IPS-NIHi7 (cell line): ENCODE data around the gene SLC66A2.
A peak's percentile ranks its signal among the peaks of the same experiment; 100 is the strongest.
"Not testable (repeated sequence)": the region's sequence is repeated elsewhere in the genome, so short reads cannot be mapped to it uniquely, and the experiment has no call there.

Experiments used
- DNase-seq: peaks from one replicate; pipeline ENCODE4 v3.0.0; 2012; ENCODE audit warnings: mixed read lengths; ENCODE audit errors: extremely low spot score

SLC66A2 gene

GRCh38 chr18:79951545-79952455 lies at the start of gene SLC66A2:
SLC66A2 (minus strand) TSS chr18:79951653; CDS start chr18:79950926, 727 bp downstream.
- peak; percentile 89 for DNase-seq

- no peak for DNase-seq
These were observed 49.4 kb upstream of the SLC66A2 start for GRCh38 chr18:80000877-80001276.

DNA sequence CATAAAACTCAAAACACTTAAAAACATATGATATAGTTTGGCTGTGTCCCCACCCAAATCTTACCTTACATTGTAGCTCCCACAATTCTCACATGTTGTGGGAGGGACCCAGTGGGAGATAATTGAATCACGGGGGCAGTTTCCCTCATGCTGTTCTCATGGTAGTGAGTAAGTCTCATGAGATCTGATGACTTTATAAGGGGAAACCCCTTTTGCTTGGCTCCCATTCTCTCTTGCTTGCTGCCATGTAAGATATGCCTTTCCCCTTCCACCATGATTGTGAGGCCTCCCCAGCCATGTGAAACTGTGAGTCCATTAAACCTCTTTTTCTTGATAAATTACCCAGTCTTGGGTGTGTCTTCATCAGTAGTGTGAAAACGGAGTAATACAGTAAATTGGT lies 48.2 kb upstream of the SLC66A2 start:
- not testable (repeated sequence) for DNase-seq

- no peak for DNase-seq
These were observed 40.0 kb upstream of the SLC66A2 start for GRCh38 chr18:79991494-79991893.

DNA sequence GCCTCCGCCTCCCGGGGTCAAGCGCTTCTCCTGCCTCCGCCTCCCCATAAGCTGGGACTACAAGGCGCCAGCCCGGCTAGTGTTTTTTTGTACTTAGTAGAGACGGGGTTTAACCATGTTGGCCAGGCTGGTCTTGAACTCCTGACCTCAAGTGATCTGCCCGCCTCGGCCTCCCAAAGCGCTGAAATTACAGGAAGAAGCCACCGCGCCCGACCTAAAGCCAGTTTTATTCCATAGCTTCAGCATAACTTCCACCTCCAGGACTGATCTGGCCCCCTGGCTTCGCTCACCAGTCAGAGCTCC lies 37.7 kb upstream of the SLC66A2 start:
- no peak for DNase-seq

DNA sequence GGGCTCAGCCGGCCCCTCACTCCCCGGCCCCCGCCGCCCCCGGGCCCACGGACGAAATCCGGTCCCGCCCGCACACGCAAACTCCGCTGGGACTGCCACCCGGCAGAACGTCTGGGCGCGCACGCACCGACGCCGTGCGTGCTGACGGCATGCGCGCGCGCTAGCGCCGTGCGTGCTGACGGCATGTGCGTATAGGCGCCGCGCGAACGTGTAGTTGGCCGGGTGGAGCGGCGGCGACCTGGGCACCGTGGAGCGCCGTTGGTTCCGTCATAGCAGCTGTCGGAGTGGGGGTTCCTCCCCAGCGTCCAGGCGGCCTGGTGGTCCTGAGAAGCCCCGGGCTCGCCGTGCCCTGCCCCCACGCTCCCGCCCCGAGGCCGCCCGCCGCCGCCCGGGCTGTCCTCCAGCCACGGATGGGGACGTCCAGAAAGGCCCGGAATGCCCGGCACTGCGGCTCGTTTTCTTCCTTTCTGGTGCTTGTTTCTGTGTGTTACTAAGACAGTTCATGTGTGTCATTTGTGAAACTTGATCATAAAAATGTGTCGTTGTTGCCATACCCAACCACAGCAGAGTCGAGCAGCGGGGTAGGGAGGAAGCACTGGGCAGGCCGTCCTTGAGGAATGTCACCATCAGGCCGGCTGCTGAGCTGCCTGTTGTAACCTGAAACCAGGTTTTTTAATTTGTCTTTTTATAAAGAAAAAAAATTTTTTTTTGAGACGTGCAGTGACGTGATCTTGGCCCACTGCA lies 37.2 kb upstream of the SLC66A2 start, which contains the start of gene TXNL4A:
Gene TXNL4A (minus strand): TSS at position 113 of the 744 bp plus-strand sequence. CDS start 171 bp downstream, outside the sequence.
- peak; percentile 71 for DNase-seq

- DNase-seq, result peak; percentile 74
These were observed 36.6 kb upstream of the SLC66A2 start for GRCh38 chr18:79988071-79988450.

DNA sequence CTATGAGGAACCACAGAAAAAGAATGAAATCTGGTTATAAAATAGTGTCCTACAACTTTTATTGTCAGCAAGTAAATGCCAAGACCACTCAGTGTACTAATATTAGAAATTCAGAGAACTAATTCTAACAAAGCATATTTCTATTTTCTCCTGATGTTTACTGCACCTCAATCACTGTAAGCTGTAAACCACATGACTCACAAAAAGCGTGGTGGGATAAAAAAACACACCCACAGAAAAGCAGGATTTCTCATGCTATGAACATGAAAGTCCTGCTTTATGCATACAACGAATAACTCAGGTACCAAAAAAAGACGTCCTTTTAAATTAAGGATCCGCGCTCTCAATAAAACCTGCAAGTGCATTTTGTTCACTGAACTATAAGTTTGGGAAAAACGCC lies 36.1 kb upstream of the SLC66A2 start:
- no peak for DNase-seq

DNA sequence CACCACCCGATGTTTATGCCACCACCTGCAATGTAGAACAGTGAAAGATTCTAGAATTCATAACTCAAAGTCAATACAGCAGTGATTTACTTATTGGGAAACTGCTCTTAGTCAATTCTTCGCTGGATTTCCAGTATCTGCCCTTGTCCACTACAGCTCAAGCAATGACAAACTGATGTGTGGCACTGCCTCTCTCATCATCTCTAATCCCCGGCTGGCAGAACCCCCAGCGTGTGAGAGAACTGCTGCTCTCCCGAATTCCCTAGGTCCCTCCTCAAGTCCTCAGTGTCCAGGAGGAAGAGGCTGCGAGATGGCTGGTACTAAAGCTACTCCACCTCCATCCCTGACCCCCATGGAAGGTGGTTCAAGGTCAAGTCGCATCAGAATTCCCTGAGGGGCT lies 35.3 kb upstream of the SLC66A2 start:
- no peak for DNase-seq

DNA sequence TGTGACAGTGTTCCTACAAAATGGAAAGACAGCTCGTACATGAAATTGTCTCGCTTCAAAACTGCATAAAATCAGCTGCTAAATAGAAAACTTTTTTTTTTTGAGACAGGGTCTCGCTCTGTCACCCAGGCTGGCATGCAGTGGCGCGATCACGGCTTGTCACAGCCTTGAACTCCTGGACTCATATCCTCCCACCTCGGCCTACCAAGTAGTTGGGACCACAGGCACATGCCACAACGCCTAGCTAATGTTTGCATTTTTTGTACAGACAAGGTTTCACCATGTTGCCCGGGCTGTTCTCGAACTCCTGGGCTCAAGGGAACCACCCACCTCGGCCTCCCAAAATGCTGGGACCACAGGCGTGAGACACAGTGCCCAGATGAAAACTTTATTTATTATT lies 33.7 kb upstream of the SLC66A2 start:
- DNase-seq, result no peak

- no peak for DNase-seq
These were observed 32.3 kb upstream of the SLC66A2 start for GRCh38 chr18:79983793-79984192.

GRCh38 chr18:79983253-79983652 lies 31.8 kb upstream of the SLC66A2 start:
- DNase-seq, result no peak

DNA sequence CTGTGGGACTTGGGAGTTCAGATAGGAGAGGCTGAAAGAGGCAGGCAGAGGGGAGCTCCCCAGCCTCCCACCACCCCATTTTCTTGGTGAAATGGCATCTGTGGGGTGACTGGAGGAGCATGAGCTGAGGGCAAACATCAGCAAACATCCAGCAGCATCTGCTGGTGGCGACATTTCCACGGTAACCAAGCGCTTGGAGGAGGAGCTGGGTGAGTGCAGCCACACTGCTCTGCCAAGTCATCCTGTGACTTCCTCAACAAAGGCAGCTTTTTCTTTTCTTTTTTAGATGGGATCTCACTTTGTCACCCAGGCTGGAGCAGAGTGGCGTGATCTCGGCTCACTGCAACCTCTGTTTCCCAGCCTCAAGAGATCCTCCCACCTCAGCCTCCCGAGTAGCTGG lies 31.3 kb upstream of the SLC66A2 start:
- no peak for DNase-seq

- DNase-seq, result no peak
These were observed 29.1 kb upstream of the SLC66A2 start for GRCh38 chr18:79980585-79980984.

GRCh38 chr18:79979843-79980242 lies 28.4 kb upstream of the SLC66A2 start:
- DNase-seq, result no peak

DNA sequence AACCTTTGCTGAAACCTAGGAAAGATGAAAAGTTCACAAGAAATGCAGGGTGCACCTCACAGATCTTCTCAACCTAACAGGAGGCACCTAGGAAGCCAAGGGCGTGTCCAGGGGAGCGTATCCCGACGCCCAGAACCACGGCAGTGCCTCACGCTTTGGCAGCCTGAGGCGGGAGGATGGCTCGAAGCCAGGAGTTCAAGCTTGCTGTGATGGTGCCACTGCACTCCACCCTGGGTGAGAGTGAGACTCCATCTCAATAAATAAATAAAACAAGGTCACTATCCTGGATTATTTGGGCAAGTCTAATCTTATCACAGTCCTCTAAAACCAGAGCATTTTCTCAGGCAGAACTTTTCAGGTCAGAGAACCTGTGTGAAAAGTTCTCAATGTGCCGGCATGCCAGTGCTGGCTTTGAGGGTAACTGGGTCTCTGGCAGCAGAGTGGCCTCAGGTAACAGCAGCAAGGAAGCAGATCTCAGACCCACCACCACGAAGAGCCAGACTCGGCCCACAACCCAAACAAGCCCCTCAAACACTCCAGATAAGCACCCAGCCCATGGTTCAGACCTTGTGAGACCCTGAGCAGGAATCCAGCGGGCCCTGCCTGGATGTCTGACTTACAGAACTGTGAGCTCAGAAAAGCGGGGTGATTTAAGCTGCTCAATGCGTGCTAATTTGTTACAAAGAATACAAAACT lies 24.7 kb upstream of the SLC66A2 start:
- no peak for DNase-seq

DNA sequence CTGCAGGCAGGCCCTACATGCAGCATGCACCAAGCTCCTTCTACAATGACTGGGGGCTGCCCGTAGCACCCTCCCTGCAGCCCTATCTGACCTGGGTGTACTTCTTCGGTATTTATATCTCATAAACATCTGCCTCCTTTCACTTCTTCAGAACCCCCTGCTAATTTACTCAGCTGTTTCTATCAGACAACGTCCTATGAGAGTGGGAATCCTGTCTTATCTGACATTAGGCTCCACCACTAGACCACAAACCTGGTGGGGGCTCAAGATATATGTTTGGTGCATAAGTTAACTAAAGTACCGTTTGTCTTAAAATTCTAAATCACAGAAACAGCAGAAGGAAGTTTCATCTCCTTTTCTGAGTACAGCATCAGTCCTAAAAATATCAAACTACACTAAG lies 23.6 kb upstream of the SLC66A2 start:
- DNase-seq, result no peak

GRCh38 chr18:79974025-79974654 lies 22.7 kb upstream of the SLC66A2 start:
- DNase-seq, result no peak

DNA sequence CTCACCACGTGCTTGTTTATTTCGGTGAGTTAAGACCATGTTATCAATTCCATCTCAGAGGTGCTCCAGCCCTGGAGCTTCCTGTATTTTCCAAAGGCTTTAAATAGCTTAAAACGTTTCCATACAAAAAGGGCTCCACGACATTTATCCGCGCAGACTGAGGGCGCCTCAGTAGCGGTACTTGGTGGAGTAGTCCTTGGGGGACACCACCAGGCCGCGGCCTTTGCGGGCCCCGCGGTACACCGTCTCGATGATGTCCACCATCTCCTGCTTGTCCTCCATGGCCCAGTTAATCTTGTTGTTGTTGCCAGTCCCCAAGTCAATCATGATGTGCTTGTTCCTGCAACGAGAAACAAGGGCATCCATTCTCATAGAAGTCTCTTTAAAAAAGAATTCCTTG lies 22.1 kb upstream of the SLC66A2 start:
- DNase-seq, result no peak

DNA sequence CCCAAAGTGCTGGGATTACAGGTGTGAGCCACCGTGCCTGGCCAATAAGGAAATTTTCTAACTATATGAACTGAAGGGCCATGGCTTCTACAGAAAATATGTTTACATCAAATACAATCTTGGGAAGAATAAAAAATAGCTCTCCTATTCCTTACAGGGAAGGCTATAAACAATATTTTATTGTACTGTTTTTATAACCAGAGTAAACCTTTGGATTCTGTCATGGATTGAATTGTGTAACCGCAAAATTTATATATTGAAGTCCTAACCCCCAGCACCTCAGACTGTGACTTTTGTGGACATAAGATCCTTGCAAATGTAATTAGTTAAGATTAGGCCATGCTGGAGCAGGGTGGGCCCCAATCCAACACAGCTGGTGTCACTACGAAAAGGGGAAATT lies 21.3 kb upstream of the SLC66A2 start:
- DNase-seq, result no peak

DNA sequence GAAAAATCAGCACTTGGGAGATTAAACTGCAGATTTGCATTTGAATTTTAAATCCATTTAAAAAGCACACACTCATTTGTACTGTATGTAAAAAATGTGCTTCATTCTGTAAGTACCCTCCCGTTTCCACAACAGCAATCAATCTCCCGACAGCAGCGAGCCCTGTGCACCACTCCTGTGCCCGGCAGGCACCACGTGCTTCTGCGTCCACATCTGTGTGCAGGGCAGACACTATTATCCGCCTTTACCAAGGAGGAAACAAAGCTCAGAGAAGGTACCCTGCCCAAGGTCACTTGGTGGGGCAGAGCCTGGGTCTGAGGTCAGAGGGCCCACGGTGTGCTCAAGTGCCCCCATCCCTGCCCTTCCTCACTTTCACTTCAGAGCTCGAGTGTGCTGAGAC lies 20.5 kb upstream of the SLC66A2 start:
- DNase-seq, result no peak
